CD14-positive monocyte (primary cell): ENCODE results near the gene HPDL. TPM values are rescaled to one million over a fixed set of nuclear protein-coding genes. Genes with fewer than 3 reads are reported as not detected.

Experiments
- DNase-seq, 3 donors: peaks; one replicate each; pipeline ENCODE4 v3.0.0-alpha.2; 2011 to 2022
- H2AFZ ChIP-seq: 2 replicates; pipeline ENCODE4 v1.6.0; 2012; ENCODE audit warnings: mild to moderate bottlenecking, low read depth, low read length, inconsistent platforms; ENCODE audit not compliant: insufficient read depth, poor library complexity, severe bottlenecking
- H3K27ac ChIP-seq, 2 donors: 1 replicate in 1 of 2; 2 replicates in 1 of 2; pipeline ENCODE4 v1.5.1; 2012 to 2013; ENCODE audit warnings: low read length in 2 of 2, control low read depth in 1 of 2, inconsistent platforms in 1 of 2, low read depth in 1 of 2, mild to moderate bottlenecking in 1 of 2
- H3K27me3 ChIP-seq, 2 donors: one replicate each; pipeline versions ENCODE4 v1.6.0 to v1.6.1; 2011 to 2013; ENCODE audit warnings: low read length in 2 of 2; ENCODE audit not compliant: control insufficient read depth in 2 of 2, insufficient read depth in 2 of 2
- H3K36me3 ChIP-seq, 2 donors: replicated peaks in 1 of 2; 1 replicate in 1 of 2; 2 replicates in 1 of 2; pipeline versions ENCODE4 v1.5.1 to v1.6.1; 2012 to 2013; ENCODE audit warnings: low read length in 2 of 2, control low read depth in 1 of 2, inconsistent platforms in 1 of 2, mild to moderate bottlenecking in 1 of 2; ENCODE audit not compliant: insufficient read depth in 2 of 2, control insufficient read depth in 1 of 2
- H3K4me1 ChIP-seq, 2 donors: 1 replicate in 1 of 2; 2 replicates in 1 of 2; pipeline versions ENCODE4 v1.5.1 to v1.6.1; 2012 to 2013; ENCODE audit warnings: low read length in 2 of 2, control low read depth in 1 of 2, inconsistent platforms in 1 of 2, mild to moderate bottlenecking in 1 of 2, moderate library complexity in 1 of 2; ENCODE audit not compliant: insufficient read depth in 2 of 2, control insufficient read depth in 1 of 2
- H3K4me2 ChIP-seq: replicated peaks from 2 replicates; pipeline ENCODE3; 2012; ENCODE audit warnings: low read length, moderate library complexity, mild to moderate bottlenecking; ENCODE audit not compliant: poor library complexity, severe bottlenecking; ENCODE audit errors: extremely low read depth
- H3K4me3 ChIP-seq, 3 experiments: fragments of 200-600 bp in 1 of 3; sonication (generic) in 1 of 3; replicated peaks in 1 of 3; 1 replicate in 2 of 3; 2 replicates in 1 of 3; pipeline ENCODE4 v1.5.1; 2011 to 2013; ENCODE audit warnings: low read length in 3 of 3, mild to moderate bottlenecking in 3 of 3, control low read depth in 2 of 3, low read depth in 2 of 3, inconsistent platforms in 1 of 3, moderate library complexity in 1 of 3
- H3K79me2 ChIP-seq: 2 replicates; pipeline ENCODE4 v1.6.0; 2012; ENCODE audit warnings: mild to moderate bottlenecking, control low read depth, inconsistent platforms, low read length, moderate library complexity; ENCODE audit not compliant: insufficient read depth
- H3K9ac ChIP-seq: 2 replicates; pipeline ENCODE4 v1.6.0; 2017; ENCODE audit warnings: low read length, mild to moderate bottlenecking; ENCODE audit not compliant: insufficient read depth, poor library complexity, severe bottlenecking
- H3K9me3 ChIP-seq, 2 donors: replicated peaks in 1 of 2; 1 replicate in 1 of 2; 2 replicates in 1 of 2; pipeline versions ENCODE4 v1.5.1 to v1.6.1; 2012 to 2013; ENCODE audit warnings: low read length in 2 of 2, control low read depth in 1 of 2; ENCODE audit not compliant: control insufficient read depth in 1 of 2, insufficient read depth in 1 of 2
- H4K20me1 ChIP-seq: 2 replicates; pipeline ENCODE4 v1.6.0; 2012; ENCODE audit warnings: mild to moderate bottlenecking, low read length, control low read depth, moderate library complexity; ENCODE audit not compliant: insufficient read depth
- H3K27ac Mint-ChIP-seq, 7 donors: one replicate each; pipeline ENCODE4 v1.8.0; 2020; ENCODE audit warnings: mild to moderate bottlenecking in 7 of 7, mixed read lengths in 7 of 7, moderate library complexity in 6 of 7, inconsistent platforms in 2 of 7
- H3K27me3 Mint-ChIP-seq, 3 donors: one replicate each; pipeline ENCODE4 v1.8.0; 2021 to 2022; ENCODE audit warnings: low read depth in 3 of 3, mild to moderate bottlenecking in 3 of 3, mixed read lengths in 3 of 3, moderate library complexity in 3 of 3, inconsistent platforms in 1 of 3
- H3K36me3 Mint-ChIP-seq, 2 donors: one replicate each; pipeline ENCODE4 v1.8.0; 2020; ENCODE audit warnings: mixed read lengths in 2 of 2, inconsistent platforms in 1 of 2, mild to moderate bottlenecking in 1 of 2
- H3K4me1 Mint-ChIP-seq: one replicate; pipeline ENCODE4 v1.8.0; 2020; ENCODE audit warnings: mild to moderate bottlenecking, mixed read lengths
- H3K4me3 Mint-ChIP-seq, 2 donors: one replicate each; pipeline ENCODE4 v1.8.0; 2020; ENCODE audit warnings: mild to moderate bottlenecking in 2 of 2, mixed read lengths in 2 of 2, moderate library complexity in 1 of 2
- H3K9me3 Mint-ChIP-seq, 7 donors: one replicate each; pipeline ENCODE4 v1.8.0; 2020 to 2022; ENCODE audit warnings: mixed read lengths in 7 of 7, mild to moderate bottlenecking in 6 of 7, moderate library complexity in 6 of 7, inconsistent platforms in 2 of 7
- intact Hi-C, 2 donors: fragments of 100-400 bp; cut with micrococcal nuclease; formaldehyde crosslinking; loops; one replicate each; pipeline versions ENCODE4 v1.15.0 to v1.15.1; 2023
- polyA plus RNA-seq, 3 donors: library from polyadenylated mRNA; depleted of rRNA in 1 of 3; unstranded in 2 of 3; stranded (reverse) in 1 of 3; fragments of 300-500 nt in 2 of 3; fragments of >200 nt in 1 of 3; fragmentation: Illumina TruSeq in 2 of 3; gene quantifications; 1 replicate in 2 of 3; 2 replicates in 1 of 3; pipeline ENCODE4 v1.2.3, GENCODE V29; 2012 to 2021
- TF ChIP-seq, protein P1 (sequence below): fragments of 200-600 bp; IDR thresholded peaks from one replicate; pipeline ENCODE4 v1.8.0; 2022; ENCODE audit warnings: antibody characterized with exemption, mild to moderate bottlenecking

HPDL gene
- polyA plus RNA-seq, 3 donors = 0.17 TPM; not detected in 2

GRCh38 chr1:45370575-45370974, 43.9 kb downstream of the HPDL start:
- Histone ChIP-seq H3K4me1 (peaks cover 6 to 14% of the 10 kb centered on the region in 2 donors), H3K79me2 (no peaks in the 10 kb centered on the region), H3K9me3 (no peaks in the 10 kb centered on the region), H3K4me2 (no peak overlapping the region), H3K27me3 (no peaks in the 10 kb centered on the region), H3K36me3 (no peaks in the 10 kb centered on the region), H3K4me3 (no peak overlapping the region), H4K20me1 (no peaks in the 10 kb centered on the region), H3K27ac (no peak overlapping the region), H3K9ac (no peak overlapping the region), H2AFZ (no peak overlapping the region)
- Mint-ChIP-seq H3K4me3 (no peak overlapping the region), H3K9me3 (peaks cover 0 to 2% (median 0%) of the 10 kb centered on the region in 7 donors), H3K36me3 (peaks cover 0 to 3% of the 10 kb centered on the region in 2 donors), H3K4me1 (peaks cover 20% of the 10 kb centered on the region), H3K27me3 (peaks cover 0 to 2% (median 1%) of the 10 kb centered on the region in 3 donors), H3K27ac (peak overlapping the region in 2 of 7 donors; percentile 10 to 31)
- no peak for DNase-seq
- TF ChIP-seq, protein P1, sequence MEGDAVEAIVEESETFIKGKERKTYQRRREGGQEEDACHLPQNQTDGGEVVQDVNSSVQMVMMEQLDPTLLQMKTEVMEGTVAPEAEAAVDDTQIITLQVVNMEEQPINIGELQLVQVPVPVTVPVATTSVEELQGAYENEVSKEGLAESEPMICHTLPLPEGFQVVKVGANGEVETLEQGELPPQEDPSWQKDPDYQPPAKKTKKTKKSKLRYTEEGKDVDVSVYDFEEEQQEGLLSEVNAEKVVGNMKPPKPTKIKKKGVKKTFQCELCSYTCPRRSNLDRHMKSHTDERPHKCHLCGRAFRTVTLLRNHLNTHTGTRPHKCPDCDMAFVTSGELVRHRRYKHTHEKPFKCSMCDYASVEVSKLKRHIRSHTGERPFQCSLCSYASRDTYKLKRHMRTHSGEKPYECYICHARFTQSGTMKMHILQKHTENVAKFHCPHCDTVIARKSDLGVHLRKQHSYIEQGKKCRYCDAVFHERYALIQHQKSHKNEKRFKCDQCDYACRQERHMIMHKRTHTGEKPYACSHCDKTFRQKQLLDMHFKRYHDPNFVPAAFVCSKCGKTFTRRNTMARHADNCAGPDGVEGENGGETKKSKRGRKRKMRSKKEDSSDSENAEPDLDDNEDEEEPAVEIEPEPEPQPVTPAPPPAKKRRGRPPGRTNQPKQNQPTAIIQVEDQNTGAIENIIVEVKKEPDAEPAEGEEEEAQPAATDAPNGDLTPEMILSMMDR = no peak
- intact Hi-C loops = no loop called here

DNA sequence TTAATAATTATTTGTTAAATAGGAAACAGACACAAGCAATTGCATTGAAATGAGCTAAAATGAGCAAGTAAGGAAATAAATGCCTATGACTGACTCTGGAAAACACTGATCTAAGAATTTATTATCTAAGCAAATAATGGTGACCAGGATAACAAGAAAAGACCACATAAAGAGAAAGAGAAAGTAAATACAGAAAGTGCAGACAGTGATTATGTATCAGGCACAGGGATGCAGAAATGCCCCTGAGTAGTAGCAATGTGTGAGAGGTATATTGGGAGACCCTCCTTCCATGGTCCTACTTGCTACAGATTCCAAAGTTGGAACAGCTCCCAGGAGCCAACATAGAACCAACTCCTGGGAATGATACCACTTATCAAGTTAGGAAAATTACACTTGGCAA, 46.9 kb downstream of the HPDL start:
- Mint-ChIP-seq H3K4me1 (peaks cover 20% of the 10 kb centered on the region), H3K4me3 (peak overlapping the region; percentile 11 to 45), H3K36me3 (peaks cover 3% of the 10 kb centered on the region in 2 donors), H3K27ac (peak overlapping the region in 4 of 7 donors; percentile 28 to 85 (median 41)), H3K27me3 (peaks cover 0 to 2% (median 1%) of the 10 kb centered on the region in 3 donors), H3K9me3 (peaks cover 0 to 2% (median 0%) of the 10 kb centered on the region in 7 donors)
- Histone ChIP-seq H3K4me2 (peak overlapping the region; percentile 43), H3K9ac (no peak overlapping the region), H3K9me3 (no peaks in the 10 kb centered on the region), H3K4me1 (peaks cover 6 to 14% of the 10 kb centered on the region in 2 donors), H3K79me2 (no peaks in the 10 kb centered on the region), H3K4me3 (peak overlapping the region in 1 of 3 experiments; percentile 42), H4K20me1 (no peaks in the 10 kb centered on the region), H2AFZ (peak overlapping the region; percentile 31), H3K27ac (peak overlapping the region in 1 of 2 donors; percentile 49), H3K36me3 (no peaks in the 10 kb centered on the region), H3K27me3 (no peaks in the 10 kb centered on the region)
- TF ChIP-seq, protein P1 = no peak
- DNase-seq = no peak
- intact Hi-C loops = no loop called here
